Smooth muscle cell (in vitro differentiated cells): ENCODE data around the gene C9orf152. TPM values are rescaled to one million over a fixed set of nuclear protein-coding genes. Genes with fewer than 3 reads are reported as not detected.
"Not testable (repeated sequence)": the region's sequence is repeated elsewhere in the genome, so short reads cannot be mapped to it uniquely, and the experiment has no call there.

ENCODE experiments used
- DNase-seq: peaks from one replicate; lab custom pipeline; 2025; ENCODE audit not compliant: unreplicated experiment; lab: John Stamatoyannopoulos, UW
- H2AFZ ChIP-seq: fragments of 200-600 bp; sonication (generic); 2 replicates; pipeline ENCODE4 v1.6.0; 2016; ENCODE audit warnings: antibody characterized with exemption, low read depth, mild to moderate bottlenecking
- H3F3A ChIP-seq: fragments of 200-600 bp; sonication (generic); 2 replicates; pipeline ENCODE4 v1.6.0; 2017; ENCODE audit warnings: antibody characterized with exemption, low read depth
- H3K27ac ChIP-seq: fragments of 200-600 bp; sonication (generic); 2 replicates; pipeline ENCODE4 v1.5.1; 2016; ENCODE audit warnings: low read depth, mild to moderate bottlenecking
- H3K27me3 ChIP-seq: fragments of 200-600 bp; sonication (generic); 2 replicates; pipeline ENCODE4 v1.6.1; 2016; ENCODE audit warnings: low read depth, mild to moderate bottlenecking
- H3K36me3 ChIP-seq: fragments of 200-600 bp; sonication (generic); 2 replicates; pipeline ENCODE4 v1.5.1; 2016; ENCODE audit warnings: low read depth
- H3K4me1 ChIP-seq: fragments of 200-600 bp; sonication (generic); 2 replicates; pipeline ENCODE4 v1.5.1; 2016; ENCODE audit warnings: low read depth
- H3K4me2 ChIP-seq: fragments of 200-600 bp; sonication (generic); 2 replicates; pipeline ENCODE4 v1.6.0; 2016; ENCODE audit warnings: mild to moderate bottlenecking
- H3K4me3 ChIP-seq: fragments of 200-600 bp; sonication (generic); 2 replicates; pipeline ENCODE4 v1.5.1; 2016; ENCODE audit warnings: mild to moderate bottlenecking
- H3K79me2 ChIP-seq: fragments of 200-600 bp; sonication (generic); 2 replicates; pipeline ENCODE4 v1.6.0; 2016; ENCODE audit warnings: low read depth, mild to moderate bottlenecking
- H3K9ac ChIP-seq: fragments of 200-600 bp; sonication (generic); 2 replicates; pipeline ENCODE4 v1.6.0; 2016; ENCODE audit warnings: low read depth
- H3K9me3 ChIP-seq: fragments of 200-600 bp; sonication (generic); replicated peaks from 2 replicates; pipeline ENCODE4 v1.5.1; 2016; ENCODE audit warnings: low read depth
- H4K20me1 ChIP-seq: fragments of 200-600 bp; sonication (generic); 2 replicates; pipeline ENCODE4 v1.6.0; 2016; ENCODE audit warnings: low read depth
- CTCF ChIP-seq: fragments of 200-600 bp; sonication (generic); IDR thresholded peaks from 2 replicates; pipeline ENCODE4 v1.5.1; 2017; ENCODE audit warnings: borderline replicate concordance, mild to moderate bottlenecking, antibody characterized with exemption; ENCODE audit not compliant: insufficient read depth, poor library complexity, severe bottlenecking
- WGBS: methylation state at CpG from one replicate; pipeline ENCODE4 v1.1.7; 2016; ENCODE audit warnings: low lambda C conversion rate; 5-methylcytosine and 5-hydroxymethylcytosine counted together
- polyA plus RNA-seq: library from polyadenylated mRNA; unstranded; fragments of >200 nt; fragmentation: Nextera tagmentation; extraction: Ambion mirVana; gene quantifications from 2 replicates; pipeline ENCODE4 v1.2.1, GENCODE V29; 2016
- total RNA-seq: library from RNA; depleted of rRNA; stranded (reverse); fragments of >200 nt; gene quantifications from 2 replicates; pipeline ENCODE4 v1.2.3, GENCODE V29; 2014

Gene C9orf152
- total and polyA plus RNA-seq, 2 experiments from 2014 or later = not detected

GRCh38 chr9:110214090-110214489, 6.1 kb upstream of the C9orf152 start:
- Histone ChIP-seq H3F3A (no peaks in the 10 kb centered on the region), H3K4me2 (no peak overlapping the region), H3K27me3 (peaks cover 13% of the 10 kb centered on the region), H3K36me3 (no peaks in the 10 kb centered on the region), H3K9ac (no peak overlapping the region), H3K4me3 (no peak overlapping the region), H2AFZ (no peak overlapping the region), H3K79me2 (no peaks in the 10 kb centered on the region), H4K20me1 (no peaks in the 10 kb centered on the region), H3K4me1 (no peaks in the 10 kb centered on the region), H3K9me3 (no peaks in the 10 kb centered on the region), H3K27ac (no peak overlapping the region)
- WGBS = 82% methylated on average over 6 of the region's 6 CpGs
- DNase-seq = no peak
- TF ChIP-seq CTCF = no peak

GRCh38 chr9:110213413-110214044, 5.6 kb upstream of the C9orf152 start:
- Histone ChIP-seq H3K27me3 (peaks cover 13% of the 10 kb centered on the region), H3F3A (no peaks in the 10 kb centered on the region), H2AFZ (no peak overlapping the region), H3K36me3 (no peaks in the 10 kb centered on the region), H3K9ac (no peak overlapping the region), H3K79me2 (no peaks in the 10 kb centered on the region), H3K27ac (no peak overlapping the region), H4K20me1 (no peaks in the 10 kb centered on the region), H3K4me2 (no peak overlapping the region), H3K9me3 (no peaks in the 10 kb centered on the region), H3K4me3 (no peak overlapping the region), H3K4me1 (no peaks in the 10 kb centered on the region)
- WGBS = 95% methylated on average over 10 of the region's 10 CpGs
- no peak for TF ChIP-seq CTCF
- no peak for DNase-seq

GRCh38 chr9:110207071-110207641, 803 bp downstream of the C9orf152 start:
- Histone ChIP-seq H3K79me2 (no peaks in the 10 kb centered on the region), H2AFZ (no peak overlapping the region), H3K36me3 (no peaks in the 10 kb centered on the region), H3F3A (no peaks in the 10 kb centered on the region), H3K9ac (no peak overlapping the region), H3K4me3 (no peak overlapping the region), H3K27me3 (peaks cover 10% of the 10 kb centered on the region), H3K4me2 (no peak overlapping the region), H3K4me1 (no peaks in the 10 kb centered on the region), H4K20me1 (no peaks in the 10 kb centered on the region), H3K9me3 (no peaks in the 10 kb centered on the region), H3K27ac (no peak overlapping the region)
- no peak for TF ChIP-seq CTCF
- DNase-seq = no peak
- 65% methylated on average over 6 of the region's 6 CpGs for WGBS

- no peak overlapping the region for H3K27ac ChIP-seq
- peaks cover 10% of the 10 kb centered on the region for H3K27me3 ChIP-seq
- no peak for DNase-seq
- H3F3A ChIP-seq = no peaks in the 10 kb centered on the region
- no peak overlapping the region for H3K4me3 ChIP-seq
- no peaks in the 10 kb centered on the region for H3K36me3 ChIP-seq
- 83% methylated on average over 1 of the region's 1 CpG for WGBS
- TF ChIP-seq CTCF = no peak
- H3K4me2 ChIP-seq = no peak overlapping the region
- H3K4me1 ChIP-seq = no peaks in the 10 kb centered on the region
- H2AFZ ChIP-seq = no peak overlapping the region
- H3K79me2 ChIP-seq = no peaks in the 10 kb centered on the region
- no peaks in the 10 kb centered on the region for H4K20me1 ChIP-seq
- no peaks in the 10 kb centered on the region for H3K9me3 ChIP-seq
- H3K9ac ChIP-seq = no peak overlapping the region
Measured at GRCh38 chr9:110206389-110206788, 1.6 kb downstream of the C9orf152 start.

GRCh38 chr9:110205612-110206011, 2.3 kb downstream of the C9orf152 start:
- H3K4me3 ChIP-seq = not testable (repeated sequence)

More at GRCh38 chr9:110205612-110206011, 2.3 kb downstream of the C9orf152 start:
- DNase-seq, H3K36me3 ChIP-seq, H2AFZ ChIP-seq, H3F3A ChIP-seq, H4K20me1 ChIP-seq, H3K9ac ChIP-seq, H3K4me2 ChIP-seq, H3K79me2 ChIP-seq, H3K4me1 ChIP-seq, H3K27ac ChIP-seq, H3K9me3 ChIP-seq: not testable (repeated sequence)
- peaks cover 10% of the 10 kb centered on the region for H3K27me3 ChIP-seq
- 93% methylated on average over 5 of the region's 5 CpGs for WGBS
